Stimulated activated CD8-positive, alpha-beta memory T cell treated with anti-CD3 and anti-CD28 coated beads, Interleukin-7, amount 100 ng/mL, for 1 hour (primary cell): Measurements from ENCODE around the gene TMED8.
"Not testable (repeated sequence)": the region's sequence is repeated elsewhere in the genome, so short reads cannot be mapped to it uniquely, and the experiment has no call there.

Experiments used
- DNase-seq, 2 donors: peaks; one replicate each; pipeline ENCODE4 v3.0.0-alpha.2; 2020; ENCODE audit warnings: low read depth in 2 of 2

The TMED8 gene

GRCh38 chr14:77322951-77323350 is 53.9 kb downstream of the TMED8 start:
- DNase-seq = no peak

- no peak for DNase-seq
Observed at GRCh38 chr14:77322250-77322902, 54.5 kb downstream of the TMED8 start.

- DNase-seq = peak; percentile 87 to 88
Observed at GRCh38 chr14:77320238-77320935, 56.5 kb downstream of the TMED8 start, which contains the start of gene POMT2. TSS of gene POMT2 (minus strand) at chr14:77320883. CDS start at chr14:77320681, 202 bp downstream.

GRCh38 chr14:77319422-77319821 is 57.5 kb downstream of the TMED8 start:
- no peak for DNase-seq

- not testable (repeated sequence) for DNase-seq
Observed at GRCh38 chr14:77318756-77319155, 58.1 kb downstream of the TMED8 start.

GRCh38 chr14:77318006-77318553 is 58.8 kb downstream of the TMED8 start:
- DNase-seq = no peak

- DNase-seq = no peak
Observed at GRCh38 chr14:77316872-77317301, 60.0 kb downstream of the TMED8 start.

GRCh38 chr14:77316195-77316505 is 60.7 kb downstream of the TMED8 start:
- DNase-seq = no peak

- DNase-seq = no peak
Observed at GRCh38 chr14:77314539-77315457, 62.1 kb downstream of the TMED8 start.

- DNase-seq = no peak
Observed at GRCh38 chr14:77314043-77314442, 62.9 kb downstream of the TMED8 start.

- DNase-seq = no peak
Observed at GRCh38 chr14:77313371-77313770, 63.5 kb downstream of the TMED8 start.

- DNase-seq = no peak
Observed at GRCh38 chr14:77311217-77311616, 65.7 kb downstream of the TMED8 start.

GRCh38 chr14:77310026-77310425 is 66.9 kb downstream of the TMED8 start:
- no peak for DNase-seq

GRCh38 chr14:77309131-77309530 is 67.8 kb downstream of the TMED8 start:
- no peak for DNase-seq

GRCh38 chr14:77306851-77307496 is 69.9 kb downstream of the TMED8 start:
- no peak for DNase-seq

GRCh38 chr14:77306416-77306815 is 70.5 kb downstream of the TMED8 start:
- DNase-seq = no peak

- no peak for DNase-seq
Observed at GRCh38 chr14:77305696-77306095, 71.2 kb downstream of the TMED8 start.

- DNase-seq = no peak
Observed at GRCh38 chr14:77303417-77304156, 73.3 kb downstream of the TMED8 start.

GRCh38 chr14:77302926-77303325 is 74.0 kb downstream of the TMED8 start:
- DNase-seq = no peak

- DNase-seq = peak in 1 of 2 donors; percentile 23
Observed at GRCh38 chr14:77301103-77301502, 75.8 kb downstream of the TMED8 start.

- DNase-seq = no peak
Observed at GRCh38 chr14:77299771-77300170, 77.1 kb downstream of the TMED8 start.
